ENCODE measurements around the gene LSM7.

LSM7 gene

DNA sequence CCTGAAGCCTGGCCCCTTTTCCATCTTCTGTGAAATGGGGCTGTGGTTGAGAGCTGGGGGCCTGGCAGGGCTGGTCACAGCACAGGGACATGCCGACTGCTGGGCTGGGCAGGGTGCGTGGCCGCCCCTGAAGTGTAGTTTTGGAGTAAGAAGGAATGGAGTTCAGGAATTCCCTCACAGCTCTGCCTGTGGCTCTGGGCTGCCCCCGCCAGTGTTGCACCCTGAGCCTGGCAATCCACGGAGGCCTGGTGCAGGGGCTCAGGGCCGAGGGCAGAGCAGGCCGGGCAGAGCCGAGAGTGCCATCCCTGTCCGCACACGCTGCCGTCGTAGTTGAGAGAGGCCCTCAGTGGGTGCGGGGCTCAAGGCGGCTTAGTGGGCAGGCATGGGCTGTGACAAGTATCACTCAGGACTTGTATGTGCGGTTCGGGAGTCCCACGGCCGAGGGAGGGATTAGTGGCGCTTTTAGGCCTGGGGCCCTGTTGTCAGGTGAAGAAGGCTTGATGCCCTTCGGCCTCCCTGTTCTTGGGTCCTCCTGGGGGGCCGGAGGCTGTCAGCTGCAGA, 9.7 kb upstream of the LSM7 start:
- no peak for DNase-seq

GRCh38 chr19:2337329-2337707, 8.9 kb upstream of the LSM7 start:
- DNase-seq, result peak; percentile 78

GRCh38 chr19:2336528-2337328, 8.3 kb upstream of the LSM7 start:
- DNase-seq, result no peak

GRCh38 chr19:2335848-2336247, 7.5 kb upstream of the LSM7 start:
- DNase-seq, result no peak

DNA sequence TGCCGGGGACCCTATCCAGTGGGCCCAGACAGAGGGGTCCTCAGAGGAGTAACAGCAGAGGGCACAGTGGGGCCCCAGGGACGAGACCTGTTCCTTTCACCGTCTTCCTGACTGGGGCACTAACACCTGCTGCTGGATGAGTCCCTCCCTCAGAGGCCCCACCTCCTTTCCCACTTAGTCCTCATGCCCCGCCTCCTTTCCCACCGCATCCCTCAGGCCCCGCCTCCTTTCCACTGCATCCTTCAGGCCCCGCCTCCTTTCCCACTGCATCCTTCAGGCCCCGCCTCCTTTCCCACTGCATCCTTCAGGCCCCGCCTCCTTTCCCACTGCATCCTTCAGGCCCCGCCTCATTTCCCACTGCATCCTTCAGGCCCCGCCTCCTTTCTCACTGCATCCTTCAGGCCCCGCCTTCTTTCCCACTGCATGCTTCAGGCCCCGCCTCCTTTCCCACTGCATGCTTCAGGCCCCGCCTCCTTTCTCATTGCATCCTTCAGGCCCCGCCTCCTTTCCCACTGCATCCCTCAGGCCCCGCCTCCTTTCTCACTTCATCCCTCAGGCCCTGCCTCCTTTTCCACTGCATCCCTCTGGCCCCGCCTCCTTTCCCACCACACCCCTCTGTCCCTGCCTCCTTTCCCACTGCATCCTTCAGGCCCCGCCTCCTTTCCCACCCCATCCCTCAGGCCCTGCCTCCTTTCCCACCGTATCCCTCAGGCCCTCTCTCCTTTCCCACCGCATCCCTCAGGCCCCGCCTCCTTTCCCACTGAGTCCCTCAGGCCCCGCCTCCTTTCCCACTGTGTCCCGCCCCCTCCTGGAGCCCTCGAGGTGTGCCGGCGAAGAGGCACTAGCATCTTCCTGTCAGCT, 6.8 kb upstream of the LSM7 start:
- no peak for DNase-seq

DNA sequence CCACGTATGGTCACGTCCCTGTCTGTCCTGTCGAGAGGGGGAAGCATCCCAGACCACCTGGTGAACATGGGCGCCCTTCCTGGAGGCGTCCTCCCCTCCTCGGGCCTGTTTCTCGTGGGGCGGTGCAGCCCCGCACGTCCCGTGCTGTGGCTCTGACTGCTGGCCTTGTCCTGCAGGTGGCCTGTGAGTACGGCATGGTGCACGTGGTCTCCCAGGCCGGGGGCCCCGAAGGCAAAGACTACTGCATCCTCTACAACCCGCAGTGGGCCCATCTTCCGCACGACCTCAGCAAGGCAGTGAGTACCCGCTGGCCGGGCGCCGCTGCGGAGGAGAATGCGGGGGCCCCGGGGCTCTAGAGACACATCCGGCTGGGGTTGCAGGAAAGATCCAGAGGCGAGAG, 6.0 kb upstream of the LSM7 start:
- no peak for DNase-seq

- no peak for DNase-seq
Measured at GRCh38 chr19:2333807-2334211, 5.4 kb upstream of the LSM7 start.

- DNase-seq, result peak; percentile 69
Measured at GRCh38 chr19:2333027-2333806, 4.8 kb upstream of the LSM7 start.

- DNase-seq, result peak; percentile 56
Measured at GRCh38 chr19:2332341-2333026, 4.1 kb upstream of the LSM7 start.

DNA sequence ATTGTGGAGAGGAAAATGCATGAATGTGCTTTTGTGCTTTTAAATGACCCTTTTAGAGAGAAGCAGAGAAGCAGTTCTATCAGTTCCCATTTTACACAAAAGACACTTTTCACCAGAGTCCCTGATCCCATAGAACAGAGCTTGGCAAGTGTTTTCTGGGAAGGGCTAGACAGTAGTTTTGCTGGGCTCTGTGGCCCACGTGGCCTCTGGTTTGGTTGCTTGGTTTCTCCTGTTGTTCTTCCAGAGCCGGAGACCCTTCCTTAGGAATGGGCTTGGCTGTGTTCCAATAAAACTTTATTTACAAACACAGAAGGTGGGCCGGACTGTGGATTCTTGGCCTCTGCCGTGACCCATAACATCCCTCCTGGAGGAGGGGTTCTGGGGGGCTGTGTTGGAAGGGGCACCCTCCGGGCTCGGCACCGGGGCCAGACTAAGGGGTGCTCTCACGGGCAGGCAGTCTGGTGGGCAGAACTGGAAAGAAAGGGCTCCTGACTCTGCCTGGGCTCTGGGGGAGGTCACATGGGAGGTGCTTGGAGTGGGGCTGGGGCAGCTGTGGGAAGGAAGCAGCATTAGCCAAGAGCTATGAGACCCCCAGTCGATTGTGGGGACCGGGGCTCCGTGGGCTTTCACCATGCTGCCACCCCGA, 3.3 kb upstream of the LSM7 start:
- no peak for DNase-seq

DNA sequence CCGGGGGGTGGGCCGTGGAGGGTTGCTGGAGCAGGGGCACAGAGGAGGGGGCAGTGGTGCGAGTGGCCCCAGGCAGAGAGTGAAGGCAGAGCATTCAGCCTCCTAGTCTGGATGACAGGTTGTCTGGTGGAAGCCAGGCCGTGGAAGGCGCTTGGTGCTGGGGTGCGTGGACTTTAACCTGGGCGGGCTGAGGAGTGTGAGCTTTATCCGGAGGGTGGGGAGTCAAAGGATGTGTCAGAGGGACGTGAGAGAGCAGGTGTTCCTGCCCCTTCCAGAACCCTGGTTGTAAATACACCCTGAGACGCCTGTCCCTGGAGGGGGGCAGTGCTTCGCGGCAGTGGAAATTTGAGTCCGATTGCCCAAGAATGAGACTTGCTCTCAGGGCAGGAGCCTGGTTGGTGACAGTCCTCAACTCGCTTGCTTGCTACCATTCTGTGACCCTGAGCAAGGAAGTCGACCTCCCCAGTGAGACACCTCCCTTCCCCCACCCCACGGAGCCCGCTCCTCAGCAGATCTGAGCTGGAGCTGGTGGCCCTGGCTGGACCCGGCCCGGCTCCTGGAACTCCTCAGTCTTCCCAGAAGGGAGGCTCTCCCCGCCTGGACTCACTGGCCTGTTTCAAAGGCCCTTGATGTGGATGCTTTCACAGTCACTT, 2.4 kb upstream of the LSM7 start:
- DNase-seq, result no peak

GRCh38 chr19:2330255-2330631, 1.9 kb upstream of the LSM7 start:
- DNase-seq, result no peak

- no peak for DNase-seq
Measured at GRCh38 chr19:2329501-2329916, 1.1 kb upstream of the LSM7 start.

- DNase-seq, result no peak
Measured at GRCh38 chr19:2329149-2329478, 728 bp upstream of the LSM7 start.

DNA sequence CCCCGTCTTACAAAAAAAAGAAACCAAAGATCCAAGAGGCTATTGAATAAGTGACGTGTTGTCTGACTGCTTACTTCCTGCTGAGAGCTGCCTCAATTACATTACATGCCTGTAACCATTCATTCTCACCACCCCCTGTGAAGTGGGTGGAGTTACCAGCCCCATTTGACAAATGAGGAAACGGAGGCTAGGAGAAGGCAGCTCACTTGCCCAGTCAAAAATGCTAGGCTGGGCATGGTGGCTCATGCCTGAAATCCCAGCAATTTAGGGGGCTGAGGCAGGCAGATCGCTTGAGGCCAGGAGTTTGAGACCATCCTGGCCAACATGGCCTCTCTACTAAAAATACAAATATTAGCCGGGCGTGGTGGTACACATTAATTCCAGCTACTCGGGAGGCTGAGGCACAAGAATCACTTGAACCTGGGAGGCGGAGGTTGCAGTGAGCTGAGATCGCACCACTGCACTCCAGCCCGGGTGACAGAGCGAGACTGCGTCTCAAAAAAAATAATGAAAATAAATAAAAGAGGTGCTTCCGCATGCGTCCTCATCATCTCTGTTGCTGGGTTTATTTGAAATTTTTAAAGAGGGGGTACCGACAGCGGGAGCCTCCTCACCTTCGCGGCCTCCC, 499 bp downstream of the LSM7 start:
- DNase-seq, result no peak

DNA sequence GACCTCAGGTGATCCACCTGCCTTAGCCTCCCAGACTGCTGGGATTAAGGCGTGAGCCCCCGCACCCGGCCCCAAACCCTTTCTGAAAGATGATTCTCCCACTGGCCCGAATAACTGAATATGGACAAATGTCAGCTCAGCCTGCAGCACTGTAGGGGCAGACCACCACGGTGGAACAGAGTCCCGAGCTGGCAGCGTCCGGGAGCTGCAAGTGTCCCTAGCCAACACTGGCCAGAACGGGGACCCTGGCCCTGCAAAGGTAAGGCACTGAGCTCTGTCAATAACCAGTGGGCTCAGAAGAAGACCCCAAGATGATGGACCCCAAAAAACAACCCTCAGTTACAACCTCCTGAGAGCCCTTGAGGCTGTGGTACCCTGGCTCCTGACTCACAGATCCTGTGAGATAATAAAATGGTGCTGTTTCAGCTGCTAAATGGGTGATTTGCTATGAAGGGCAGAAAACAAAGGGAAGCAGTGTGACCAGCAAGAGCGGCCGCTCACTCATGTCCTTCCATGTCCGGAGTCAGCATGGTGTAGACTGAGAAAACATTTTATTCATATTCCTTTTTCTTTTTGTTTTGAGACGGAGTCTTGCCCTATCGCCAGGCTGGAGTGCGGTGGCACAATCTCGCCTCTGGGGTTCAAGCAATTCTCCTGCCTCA, 1.6 kb downstream of the LSM7 start:
- no peak for DNase-seq

GRCh38 chr19:2325281-2326046, 2.9 kb downstream of the LSM7 start:
- DNase-seq, result no peak

GRCh38 chr19:2324220-2324948, 4.0 kb downstream of the LSM7 start:
- DNase-seq, result no peak

GRCh38 chr19:2323707-2324106, 4.7 kb downstream of the LSM7 start:
- no peak for DNase-seq

Data from right hindlimb (tissue), 1 donor.